Endothelial cell of umbilical vein (primary cell): ENCODE measurements around the gene DPF3.

Source experiments
- CTCF ChIP-seq, 2 donors: IDR thresholded peaks; 1 replicate in 1 of 2; 2 replicates in 1 of 2; pipeline ENCODE4 v1.5.1; 2011; ENCODE audit warnings: low read length in 2 of 2, mild to moderate bottlenecking in 2 of 2, moderate library complexity in 2 of 2, control low read depth in 1 of 2, inconsistent platforms in 1 of 2, low read depth in 1 of 2; ENCODE audit not compliant: insufficient read depth in 1 of 2; ENCODE audit errors: extremely low read depth in 1 of 2
- EZH2 ChIP-seq: IDR thresholded peaks from 2 replicates; pipeline ENCODE4 v1.6.1; 2012; ENCODE audit warnings: borderline replicate concordance, low read depth, mild to moderate bottlenecking, moderate library complexity, low read length, inconsistent platforms; ENCODE audit not compliant: severe bottlenecking
- FOS ChIP-seq: IDR thresholded peaks from 2 replicates; pipeline ENCODE4 v1.6.1; 2011; ENCODE audit warnings: mild to moderate bottlenecking, low read length, moderate library complexity, borderline replicate concordance; ENCODE audit not compliant: insufficient read depth
- GATA2 ChIP-seq: IDR thresholded peaks from 2 replicates; pipeline ENCODE4 v1.7.0; 2011; ENCODE audit warnings: low read depth, mild to moderate bottlenecking, moderate library complexity, mixed read lengths, low read length; ENCODE audit not compliant: insufficient read length, insufficient read depth
- JUN ChIP-seq: IDR thresholded peaks from 2 replicates; pipeline ENCODE4 v1.6.1; 2011; ENCODE audit warnings: borderline replicate concordance, low read depth; ENCODE audit not compliant: insufficient read length, insufficient read depth
- MYC ChIP-seq: IDR thresholded peaks from one replicate; pipeline ENCODE4 v1.6.1; 2011; ENCODE audit warnings: mild to moderate bottlenecking, low read depth, low read length
- POLR2A ChIP-seq: IDR thresholded peaks from 2 replicates; pipeline ENCODE4 v1.6.1; 2012; ENCODE audit warnings: low read depth, mild to moderate bottlenecking, control low read depth, low read length
- POLR2AphosphoS5 ChIP-seq: IDR thresholded peaks from 2 replicates; pipeline ENCODE4 v1.6.1; 2012; ENCODE audit warnings: low read depth, mild to moderate bottlenecking, control low read depth, low read length, moderate library complexity; ENCODE audit not compliant: insufficient read depth
- TF ChIP-seq, protein P1 (sequence below): IDR thresholded peaks from 2 replicates; pipeline ENCODE4 v1.6.1; 2011; ENCODE audit not compliant: insufficient read depth, insufficient read length

DNA sequence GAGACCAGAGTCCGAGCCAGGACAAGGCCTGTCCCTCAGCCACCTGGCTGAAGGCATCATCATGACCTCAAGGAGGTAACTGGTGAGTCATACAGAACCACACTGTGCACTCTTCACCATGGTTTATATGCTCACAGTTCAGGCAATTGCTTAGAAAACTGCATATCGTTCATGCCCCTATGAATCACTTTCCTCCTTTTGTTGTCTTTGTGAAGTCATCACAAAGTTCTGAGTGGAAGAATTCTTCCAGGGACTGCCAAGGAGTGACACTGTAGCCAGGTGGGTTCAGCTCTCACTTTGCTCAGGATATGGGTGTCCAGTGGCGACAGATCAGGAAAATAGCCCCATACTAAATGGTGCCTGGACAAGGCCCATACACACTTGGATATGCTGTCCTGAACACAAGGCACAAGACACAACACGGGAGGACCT, 92.5 kb downstream of the DPF3 start:
- TF ChIP-seq CTCF (IDR thresholded peaks at IDR 0.05; ENCODE audit: extremely low read depth in 1 of 2, insufficient read depth in 1 of 2, low read depth in 1 of 2, low read length in 2 of 2) (no peak), EZH2 (no peak), POLR2A (no peak), POLR2AphosphoS5 (peak; percentile 74), FOS (peak; percentile 100), JUN (peak; percentile 99), MYC (no peak), GATA2 (peak; percentile 54)
- TF ChIP-seq, protein P1, sequence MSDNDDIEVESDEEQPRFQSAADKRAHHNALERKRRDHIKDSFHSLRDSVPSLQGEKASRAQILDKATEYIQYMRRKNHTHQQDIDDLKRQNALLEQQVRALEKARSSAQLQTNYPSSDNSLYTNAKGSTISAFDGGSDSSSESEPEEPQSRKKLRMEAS = no peak
